Erythroblast (primary cell): ENCODE data around the gene KCMF1.

Experiments
- GATA1 ChIP-seq: IDR thresholded peaks from 2 replicates; pipeline ENCODE4 v1.6.1; 2011; ENCODE audit warnings: low read depth, mild to moderate bottlenecking, control low read depth, low read length, moderate library complexity
- POLR2A ChIP-seq: IDR thresholded peaks from 2 replicates; pipeline ENCODE4 v1.6.1; 2011; ENCODE audit warnings: mild to moderate bottlenecking, low read length

DNA sequence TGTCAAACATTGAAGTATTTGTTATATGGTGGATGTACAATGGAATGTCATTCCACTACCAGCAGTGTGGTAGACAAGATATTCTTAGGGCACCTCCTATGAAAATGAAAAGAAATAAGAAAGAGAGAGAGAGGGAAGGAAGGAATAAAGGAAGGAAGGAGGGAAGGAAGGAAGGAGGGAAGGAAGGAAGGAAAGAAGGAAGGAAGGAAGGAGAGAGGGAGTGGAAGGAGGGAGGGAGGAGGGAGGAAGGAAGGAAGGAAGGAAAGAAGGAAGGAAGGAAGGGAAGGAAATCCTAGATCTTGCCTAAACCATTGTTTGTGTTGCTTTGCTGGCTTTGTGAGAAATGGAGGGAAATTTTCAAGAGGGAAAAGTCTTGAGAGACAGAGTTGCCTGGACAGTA is 112.1 kb downstream of the KCMF1 start:
- no peak for TF ChIP-seq POLR2A
- no peak for TF ChIP-seq GATA1
